ENCODE data around the gene SEZ6.

GRCh38 chr17:28906276-28906675 lies 99.6 kb downstream of the SEZ6 start:
- TF ChIP-seq CTCF (tag by site-specific recombination; IDR thresholded peaks at IDR 0.05) (no peak), REST (tag by site-specific recombination; IDR thresholded peaks at IDR 0.05) (no peak)
